H54 (cell line): Measurements from ENCODE around the gene SMC2.

Source experiments
- DNase-seq: peaks from one replicate; pipeline ENCODE4 v3.0.0; 2011; ENCODE audit warnings: low spot score, mixed read lengths; ENCODE audit not compliant: insufficient read length
- FAIRE-seq: peaks from 3 replicates; lab custom pipeline; 2011; peaks lifted over from hg19 to GRCh38; lab: Jason Lieb, UNC
- POLR2A ChIP-seq: IDR thresholded peaks from 2 replicates; pipeline ENCODE4 v1.6.1; 2011; ENCODE audit warnings: low read depth, mild to moderate bottlenecking, low read length

The SMC2 gene

DNA sequence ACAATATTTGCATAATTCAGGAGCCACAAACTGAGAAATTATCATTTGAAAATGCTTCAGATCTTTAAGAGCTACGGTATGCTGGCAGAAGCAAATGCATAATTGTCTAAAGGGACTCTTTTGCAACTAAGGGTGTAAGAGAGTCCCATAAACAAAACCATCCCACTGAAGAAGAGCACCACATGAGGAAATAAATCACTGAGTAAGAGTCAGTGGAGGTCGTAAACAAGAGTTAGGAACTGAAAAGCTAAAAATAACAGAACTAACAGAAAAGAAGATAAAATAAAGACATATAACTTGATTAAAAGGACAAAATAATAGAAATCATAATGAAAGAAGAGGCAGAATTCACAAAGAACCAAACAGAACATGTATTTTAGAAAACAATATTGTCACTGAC lies 3.5 kb upstream of the SMC2 start:
- FAIRE-seq (no peak), DNase-seq (no peak)
- no peak for TF ChIP-seq POLR2A

DNA sequence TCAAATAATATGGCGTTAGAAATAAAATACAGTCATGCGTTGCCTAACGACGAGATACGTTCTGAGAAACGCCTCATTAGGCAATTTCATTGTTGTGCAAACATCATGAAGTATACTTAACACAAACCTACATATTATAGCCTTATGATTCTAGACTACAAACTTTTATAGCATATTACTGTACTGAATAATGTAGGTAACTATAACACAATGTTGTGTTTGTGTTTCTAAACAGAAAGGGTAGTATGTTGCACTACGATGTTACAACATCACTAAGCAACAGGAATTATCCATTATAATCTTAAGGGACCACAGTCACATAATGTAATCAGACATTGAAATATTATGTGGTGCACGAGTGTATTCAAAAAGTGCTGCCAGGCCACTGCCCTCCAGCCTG lies 3.0 kb upstream of the SMC2 start:
- FAIRE-seq (peak; percentile 89), DNase-seq (no peak)

DNA sequence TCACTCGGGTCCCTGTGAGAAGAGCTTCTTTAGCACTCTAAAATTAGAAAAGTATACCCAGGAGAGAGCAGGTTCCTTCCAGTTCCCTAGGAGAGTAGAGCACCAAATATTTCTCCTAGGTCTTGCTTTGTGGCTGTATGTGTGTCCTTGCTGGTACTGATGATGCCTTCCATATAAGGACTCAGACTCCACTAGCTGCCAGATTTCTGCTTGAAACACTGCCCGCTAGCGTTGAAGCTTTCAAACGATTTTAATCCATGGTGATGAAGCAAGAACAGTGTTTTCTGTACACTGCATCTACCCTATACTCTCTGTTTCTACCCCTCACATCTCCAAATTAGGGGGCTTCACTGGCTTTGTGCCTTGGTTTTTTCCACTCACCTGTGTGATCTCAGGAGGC lies 2.4 kb upstream of the SMC2 start:
- no peak for DNase-seq
- peak; percentile 95 for FAIRE-seq
- TF ChIP-seq POLR2A: no peak

More for the DNA sequence above, 3.0 kb upstream of the SMC2 start:
- TF ChIP-seq POLR2A: no peak

DNA sequence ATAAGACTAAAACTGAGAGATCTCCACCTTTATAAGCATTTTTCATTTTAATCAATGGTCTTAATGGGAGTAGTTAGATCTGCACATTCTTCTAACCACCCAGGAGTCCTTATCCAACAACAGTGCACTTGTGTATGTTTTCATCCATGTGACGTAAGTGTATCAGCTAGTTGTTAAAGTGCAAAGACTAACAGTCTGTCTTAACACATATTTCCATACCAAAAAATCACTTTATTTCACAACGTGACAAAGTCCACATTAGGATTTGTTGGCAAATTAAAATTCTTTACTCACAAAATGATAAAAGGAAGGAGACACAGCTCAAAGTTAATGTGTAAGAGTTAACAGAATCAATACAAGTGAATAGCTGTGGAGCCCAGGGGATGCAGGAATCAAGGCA lies 1.9 kb upstream of the SMC2 start:
- DNase-seq (no peak), FAIRE-seq (no peak)
- TF ChIP-seq POLR2A: no peak

DNA sequence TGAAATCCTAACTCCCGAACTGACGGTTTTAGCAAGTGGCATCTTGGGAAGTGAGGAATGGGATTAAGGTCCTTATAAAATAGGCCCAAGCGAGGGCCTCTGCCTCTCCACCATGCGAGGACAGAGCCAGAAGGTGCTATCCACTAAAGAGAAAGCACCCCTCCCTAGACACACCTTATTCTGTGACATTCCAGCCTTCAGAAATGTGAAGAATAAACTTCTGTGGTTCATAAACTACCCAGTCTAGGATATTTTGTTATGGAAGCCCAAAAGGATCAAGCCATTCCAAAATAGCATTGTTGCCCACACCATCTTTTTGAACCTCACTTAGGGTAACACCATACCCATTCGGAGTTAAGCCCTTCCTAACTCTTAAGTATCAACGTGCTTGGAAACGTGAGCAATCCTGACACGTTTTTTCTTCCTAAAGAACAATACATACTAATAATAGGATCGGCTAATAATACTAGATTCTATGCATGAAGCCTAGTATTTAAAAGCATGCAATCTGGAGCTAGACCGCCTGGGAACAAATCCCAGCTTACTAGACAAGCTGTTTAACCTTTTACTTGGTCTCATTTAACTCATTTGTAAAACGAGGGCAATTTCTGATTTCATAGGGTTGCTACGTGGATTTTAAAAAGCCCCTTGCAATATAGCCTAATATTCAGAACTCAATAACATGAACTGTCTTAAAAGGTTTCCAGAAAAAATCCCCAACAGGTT lies 1.1 kb upstream of the SMC2 start:
- no peak for FAIRE-seq
- DNase-seq: no peak
- TF ChIP-seq POLR2A: no peak

DNA sequence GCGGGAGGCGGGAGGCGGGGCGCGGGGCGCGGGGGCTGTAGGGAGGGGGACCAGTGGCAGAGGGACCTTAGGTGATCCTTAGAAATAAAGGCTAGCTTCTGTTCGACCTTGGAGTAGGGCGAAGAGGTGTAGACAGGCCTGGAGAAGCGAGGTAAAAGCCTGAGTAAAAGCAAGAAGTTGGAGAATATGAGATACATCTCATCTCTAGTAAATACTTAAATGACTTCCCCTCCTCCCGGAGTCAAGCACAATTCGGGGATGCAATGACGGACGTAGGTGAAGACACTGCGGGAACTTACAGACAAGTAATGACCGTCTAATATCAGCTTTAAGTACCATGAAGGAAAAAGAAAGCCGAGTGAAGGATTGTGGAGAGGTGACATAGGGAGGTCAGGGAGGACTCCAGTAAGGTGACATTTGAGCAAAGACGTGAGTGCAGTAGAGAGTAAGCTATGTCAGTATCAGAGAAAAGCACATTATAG lies 466 bp downstream of the SMC2 start:
- DNase-seq: no peak
- no peak for TF ChIP-seq POLR2A
- FAIRE-seq: no peak

DNA sequence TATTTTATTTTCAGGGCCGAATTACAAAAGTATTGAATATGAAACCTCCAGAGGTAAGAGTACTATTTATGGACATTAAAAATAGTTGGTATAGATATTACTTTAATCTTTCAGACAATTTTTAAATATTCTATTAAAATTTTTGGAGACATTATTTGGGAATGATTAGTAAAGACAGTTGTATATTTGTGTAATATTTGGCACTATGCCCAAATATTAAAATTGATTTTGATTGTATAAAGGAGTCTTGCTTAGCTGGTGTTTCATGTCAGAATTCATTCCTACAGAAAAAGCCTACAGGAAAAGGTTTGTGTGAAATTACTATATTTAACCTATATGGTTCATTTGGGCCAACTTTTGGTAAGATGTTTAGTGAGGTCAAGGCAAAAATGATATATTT lies 5.5 kb downstream of the SMC2 start:
- TF ChIP-seq POLR2A: no peak
- no peak for DNase-seq
- no peak for FAIRE-seq

DNA sequence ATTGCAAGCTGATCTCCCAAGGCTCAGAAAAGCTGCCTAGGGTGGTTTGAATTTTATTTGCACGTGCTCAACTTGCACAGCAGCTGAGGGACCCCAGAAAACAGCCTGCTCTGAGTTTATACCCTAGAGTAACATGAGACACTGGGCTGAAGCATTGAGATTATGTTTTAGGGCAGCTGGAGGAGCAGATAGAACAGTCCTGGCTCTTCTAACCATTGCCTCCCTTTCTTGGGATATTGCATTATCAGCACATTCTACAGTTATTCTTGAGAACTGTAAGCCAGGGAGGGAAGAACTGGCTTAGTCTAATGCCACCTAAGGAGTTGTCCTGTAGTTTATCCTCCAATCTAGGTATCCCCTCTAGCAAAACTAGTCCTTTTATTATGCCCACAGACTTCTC lies 10.3 kb downstream of the SMC2 start:
- TF ChIP-seq POLR2A: no peak
- DNase-seq: no peak
- FAIRE-seq: no peak

DNA sequence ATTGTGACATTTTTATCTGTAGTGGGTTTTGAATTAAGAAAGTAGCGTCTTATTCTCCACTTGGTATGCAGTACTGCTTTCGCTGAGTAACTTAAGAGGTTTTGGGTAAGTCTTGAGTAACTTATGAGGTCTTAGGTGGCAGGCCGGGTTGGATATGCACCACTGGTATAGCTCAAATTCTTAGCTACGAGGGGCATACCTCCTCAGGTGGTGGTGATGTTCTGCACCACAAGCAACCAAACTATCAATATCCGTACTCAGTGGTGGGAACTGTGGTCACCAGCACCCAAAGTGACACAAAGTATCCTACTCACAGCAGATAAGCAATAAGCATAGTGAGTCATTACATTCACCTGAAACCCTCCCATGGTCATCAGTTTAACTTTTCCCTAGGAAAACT lies 13.7 kb downstream of the SMC2 start:
- TF ChIP-seq POLR2A: no peak
- no peak for DNase-seq
- no peak for FAIRE-seq

DNA sequence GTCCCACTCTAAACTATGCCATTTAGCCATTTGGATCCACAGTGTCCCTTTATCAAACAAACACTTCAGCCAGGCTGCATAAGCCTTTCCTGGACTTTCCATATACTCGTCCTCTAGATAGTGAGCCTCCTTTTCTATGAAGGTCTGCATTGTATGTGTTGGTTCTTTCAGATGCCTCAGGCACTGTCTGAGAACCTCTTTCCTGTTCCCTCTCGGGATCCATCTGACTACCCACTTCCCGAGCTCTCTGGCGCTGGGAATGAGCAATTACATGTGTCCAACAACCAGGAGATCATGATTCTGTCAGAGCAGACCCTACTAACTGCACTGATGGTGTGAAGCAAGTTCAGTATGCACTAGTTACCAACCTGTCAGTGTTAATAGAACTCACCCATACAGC lies 14.2 kb downstream of the SMC2 start:
- no peak for TF ChIP-seq POLR2A
- FAIRE-seq: no peak
- DNase-seq: no peak

DNA sequence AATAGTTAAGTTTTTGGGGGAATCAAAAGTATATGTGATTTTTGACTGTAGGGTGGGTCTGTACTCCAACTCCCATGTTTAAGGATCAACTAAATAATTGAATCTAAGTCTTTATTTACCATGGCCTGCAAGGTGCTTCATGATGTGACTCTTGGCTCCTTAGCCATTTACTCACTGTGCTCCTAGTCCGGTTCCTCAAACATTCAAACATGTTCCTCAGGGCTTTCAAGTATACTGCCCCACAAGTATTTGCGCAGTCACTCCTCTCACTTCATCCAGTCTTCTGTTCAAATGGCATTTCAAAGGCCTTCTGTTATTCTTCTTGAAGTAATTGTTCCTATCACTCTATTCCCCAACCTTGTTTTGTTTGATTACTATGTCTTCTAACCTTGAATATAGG lies 16.4 kb downstream of the SMC2 start:
- peak; percentile 52 for FAIRE-seq
- DNase-seq: no peak
- no peak for TF ChIP-seq POLR2A

DNA sequence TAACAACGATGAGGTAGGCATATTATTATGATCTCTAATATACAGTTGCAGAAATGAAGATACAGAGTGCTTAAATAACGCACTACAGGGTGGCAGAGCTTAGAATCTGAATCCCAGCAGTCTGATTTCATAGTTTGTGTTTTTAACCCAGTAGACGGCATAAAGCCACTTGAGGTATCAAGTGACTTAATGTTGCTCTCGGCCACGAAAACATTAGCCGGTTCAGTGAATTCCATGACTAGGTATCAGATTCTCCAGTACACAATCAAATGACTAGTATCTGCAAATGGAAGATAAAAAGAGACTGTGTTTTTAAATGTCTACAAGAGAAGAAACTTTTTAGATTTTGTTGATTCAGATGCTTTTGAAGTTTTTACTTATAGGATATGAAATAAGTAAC lies 24.8 kb downstream of the SMC2 start:
- TF ChIP-seq POLR2A: no peak

DNA sequence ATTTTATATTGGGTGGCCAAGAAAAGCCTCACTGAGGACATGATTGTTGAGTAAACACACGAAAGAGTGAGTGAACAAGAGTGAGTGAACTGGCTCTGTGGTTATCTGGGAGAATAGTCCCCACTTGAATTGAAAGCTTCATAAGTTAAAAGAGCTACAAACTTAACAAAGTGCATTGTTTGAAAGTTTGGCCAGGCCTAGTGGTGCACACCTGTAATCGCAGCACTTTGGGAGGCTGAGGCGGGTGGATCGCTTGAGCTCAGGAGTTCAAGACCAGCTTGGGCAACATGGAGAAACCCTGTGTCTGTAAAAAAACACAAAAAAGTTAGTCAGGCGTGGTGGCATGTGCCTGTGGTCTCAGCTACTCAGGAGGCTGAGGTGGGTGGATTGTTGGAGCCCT lies 26.9 kb downstream of the SMC2 start:
- FAIRE-seq (no peak), DNase-seq (no peak)
- no peak for TF ChIP-seq POLR2A

More for the DNA sequence above, 24.8 kb downstream of the SMC2 start:
- FAIRE-seq (peak; percentile 60), DNase-seq (no peak)

DNA sequence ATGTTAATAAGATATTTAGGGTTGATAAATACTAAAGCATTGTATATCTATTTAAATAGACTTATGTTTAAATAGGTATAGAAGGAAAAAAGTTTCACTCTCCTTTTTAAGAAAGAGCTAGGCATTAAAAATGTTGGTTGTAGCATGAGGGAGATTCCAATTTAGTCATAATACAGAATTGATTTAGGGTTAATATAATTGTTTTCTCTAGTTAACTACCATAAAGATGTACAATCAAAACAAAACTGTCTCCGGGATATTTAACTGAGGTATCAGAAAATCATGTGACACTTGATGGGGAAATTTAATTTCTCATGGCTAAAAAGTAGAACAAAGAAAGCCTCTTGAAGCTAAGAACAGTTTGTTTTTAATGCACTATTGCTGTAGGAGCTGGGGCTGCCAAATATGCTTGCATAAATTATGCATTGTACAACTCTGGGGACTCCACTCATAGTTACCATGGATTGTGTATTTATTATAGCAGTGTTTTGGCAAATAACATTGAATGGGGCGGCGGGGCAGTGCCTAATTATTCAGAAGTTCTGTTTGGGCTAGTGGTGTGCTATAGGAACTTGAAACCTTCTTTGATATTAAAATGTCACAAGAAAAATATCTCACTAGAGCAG lies 44.2 kb downstream of the SMC2 start:
- TF ChIP-seq POLR2A: no peak
- DNase-seq (no peak), FAIRE-seq (no peak)
